NAMALWA (cell line): ENCODE results near the gene CDC45.

ENCODE experiments used
- DNase-seq: peaks from one replicate; pipeline ENCODE4 v3.0.0-alpha.2; 2015; ENCODE audit warnings: low spot score

The CDC45 gene

DNA sequence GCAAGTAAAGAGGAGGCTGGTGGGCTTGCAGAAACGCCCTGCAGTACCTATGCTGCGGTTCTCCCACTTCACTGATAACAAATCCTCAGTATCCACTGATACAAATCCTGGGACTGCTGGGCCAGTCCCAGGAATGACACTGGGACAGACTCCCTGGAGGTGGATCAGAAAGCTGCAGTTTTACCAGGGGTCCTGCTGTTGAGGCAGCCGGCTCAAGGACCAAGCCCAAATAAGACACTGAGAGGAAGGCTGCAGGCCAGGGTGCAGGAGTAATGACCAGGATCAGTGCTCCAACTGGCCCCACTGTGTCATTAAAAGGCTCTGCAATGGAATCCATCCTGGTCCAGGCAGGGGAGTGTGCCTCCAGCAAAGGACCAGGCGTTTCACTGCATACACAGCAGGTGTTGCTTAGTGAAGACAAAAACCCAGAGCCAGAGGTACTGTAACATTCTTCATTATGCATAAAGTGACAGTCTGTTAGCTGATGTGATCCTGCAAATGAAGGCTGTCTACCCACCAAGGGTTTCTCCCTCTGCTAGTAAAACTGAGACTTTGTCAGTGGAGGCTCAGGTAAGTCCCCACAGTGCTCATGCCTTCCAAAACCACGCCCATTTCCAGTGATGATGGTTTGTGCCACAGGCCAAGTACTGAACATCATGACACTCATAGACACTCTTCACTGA lies 30.8 kb upstream of the CDC45 start:
- DNase-seq: peak; percentile 26

DNA sequence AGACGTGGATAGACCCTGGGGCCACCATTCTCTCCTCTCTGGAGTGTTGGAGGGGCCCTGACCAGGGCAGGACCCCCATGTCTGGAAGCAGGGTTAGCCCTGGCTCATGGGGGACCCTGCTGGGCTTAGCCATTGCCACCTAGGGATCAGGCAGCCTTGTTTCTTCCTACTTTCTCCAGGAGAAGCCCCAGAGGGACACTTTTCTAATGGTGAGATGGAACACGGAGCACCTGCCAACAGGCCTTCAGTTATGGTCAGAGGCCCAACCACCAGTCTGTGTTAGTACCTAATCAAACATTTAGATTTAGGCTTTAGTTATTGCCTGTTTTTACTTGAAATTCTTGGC lies 30.3 kb upstream of the CDC45 start:
- DNase-seq: no peak

DNA sequence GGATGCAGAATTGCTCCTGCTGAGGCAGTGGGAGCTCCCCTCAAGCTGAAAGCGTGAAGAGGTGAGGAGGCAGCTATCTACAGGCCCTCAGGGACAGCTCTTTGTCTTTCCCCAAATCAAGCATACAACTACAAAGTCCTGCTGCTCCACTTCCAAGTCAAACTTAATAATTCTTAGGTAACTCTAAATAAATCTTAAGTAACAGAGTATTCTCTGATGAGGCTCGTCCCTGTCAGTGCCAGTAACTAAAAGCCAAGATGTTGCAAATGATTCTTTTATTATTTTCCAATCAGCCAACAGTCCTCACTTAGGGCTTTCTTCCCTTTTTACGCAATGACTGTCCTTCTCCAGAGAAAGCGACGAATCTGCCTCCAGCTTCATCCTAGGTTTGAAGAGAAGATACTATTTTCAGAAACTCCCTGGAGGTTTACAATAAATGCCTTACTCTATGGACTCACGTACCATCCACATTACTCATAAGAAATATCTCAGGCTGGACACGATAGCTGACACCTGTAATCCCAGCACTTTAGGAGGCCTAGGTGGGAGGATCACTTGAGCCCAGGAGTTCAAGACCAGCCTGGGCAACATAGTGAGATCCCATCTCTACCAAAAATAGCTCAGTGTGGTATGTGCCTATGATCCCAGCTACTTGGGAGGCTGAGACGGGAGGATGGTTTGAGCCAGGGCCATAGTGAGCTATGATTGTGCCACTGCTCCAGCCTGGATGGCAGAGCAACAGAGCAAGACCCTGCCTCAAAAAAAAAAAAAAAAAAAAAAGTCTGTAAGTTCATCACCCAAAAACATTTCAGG lies 29.2 kb upstream of the CDC45 start:
- no peak for DNase-seq

DNA sequence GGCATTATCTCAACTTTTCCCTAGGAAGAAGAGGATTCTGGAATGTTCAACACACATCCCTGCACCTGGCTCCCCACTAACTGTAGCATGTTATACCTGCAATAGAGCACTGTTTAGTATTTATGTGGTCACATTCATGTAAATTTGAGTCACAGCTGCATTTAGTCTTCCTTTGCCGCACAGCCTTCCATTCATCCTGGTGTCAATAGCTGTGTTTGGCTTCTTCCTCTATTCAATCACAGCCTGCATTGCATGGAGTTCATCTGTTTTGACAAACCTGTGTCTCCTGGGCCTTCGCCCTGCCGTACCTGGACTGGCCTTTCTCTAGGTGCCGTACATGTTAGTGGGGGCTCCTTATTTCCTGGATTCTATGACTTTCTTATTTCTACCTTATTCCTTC lies 28.1 kb upstream of the CDC45 start:
- DNase-seq: no peak

- DNase-seq: no peak
These were observed 26.0 kb upstream of the CDC45 start for GRCh38 chr22:19453718-19454117.

- DNase-seq: no peak
These were observed 25.6 kb upstream of the CDC45 start for GRCh38 chr22:19454156-19454555.

DNA sequence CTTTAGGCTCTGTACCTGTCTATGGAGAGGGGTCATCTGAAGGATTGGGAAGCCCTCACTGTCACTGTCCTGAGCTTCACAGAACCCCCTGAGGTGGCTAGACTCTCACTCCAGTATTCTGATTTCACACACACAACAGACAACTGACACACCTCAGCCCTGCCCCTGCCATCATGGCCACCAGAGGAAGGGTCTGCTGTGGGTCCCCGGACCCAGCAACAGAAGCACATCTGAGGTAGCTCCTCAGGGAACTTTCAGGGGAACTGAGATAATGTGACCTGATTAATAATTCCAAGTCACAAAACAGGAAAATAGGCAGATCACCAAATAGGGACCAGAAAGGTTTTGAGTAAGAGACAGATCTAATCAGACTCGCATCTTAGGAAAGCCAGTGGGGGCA lies 24.7 kb upstream of the CDC45 start:
- DNase-seq: no peak

- no peak for DNase-seq
These were observed 23.9 kb upstream of the CDC45 start for GRCh38 chr22:19455585-19456370.

DNA sequence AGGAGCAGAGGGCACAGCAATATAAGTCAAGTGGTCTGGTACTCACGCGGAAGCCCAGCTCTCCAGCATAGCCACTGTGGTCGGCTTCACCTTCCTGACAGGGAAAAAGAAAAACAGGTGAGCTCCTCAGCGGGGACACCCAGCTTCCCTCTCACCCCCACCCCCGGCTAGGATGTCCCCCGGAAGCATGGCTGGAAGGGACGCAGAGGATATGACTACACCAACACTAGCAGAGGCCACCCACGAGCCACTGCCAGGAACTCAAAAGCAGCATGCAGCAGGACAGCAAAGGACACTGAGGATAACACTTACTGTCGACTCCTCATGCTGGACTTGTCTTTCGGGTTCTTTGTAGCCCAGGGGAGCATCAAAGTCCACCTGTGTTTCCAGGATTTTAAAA lies 23.2 kb upstream of the CDC45 start:
- no peak for DNase-seq

DNA sequence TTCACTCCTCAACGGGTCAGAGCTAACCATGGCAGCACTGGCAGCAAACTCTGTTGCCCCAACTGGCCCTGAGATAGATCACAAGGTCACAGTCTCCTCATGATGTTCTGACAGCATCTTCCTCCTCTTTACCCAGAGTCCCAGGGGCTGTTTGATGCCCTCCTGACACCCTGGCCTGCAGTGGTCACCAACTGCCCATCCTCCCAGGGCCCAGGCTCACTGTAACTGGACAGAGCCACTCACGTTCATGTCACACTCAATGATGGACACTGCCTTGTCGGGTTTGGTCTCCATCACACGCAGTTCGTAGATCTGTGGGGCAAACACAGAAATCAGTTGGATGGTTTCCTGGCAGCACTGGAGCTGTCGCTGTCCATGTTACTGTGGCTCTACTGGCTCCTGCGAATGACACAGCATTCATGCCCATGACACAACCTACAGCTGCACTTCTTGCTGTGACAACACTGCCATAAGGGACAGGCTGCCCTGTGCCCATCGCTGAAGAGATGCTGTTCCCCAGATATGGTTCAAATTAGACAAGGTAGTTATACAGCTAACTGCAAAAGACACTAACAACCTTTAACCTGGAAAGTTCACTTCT lies 21.8 kb upstream of the CDC45 start:
- DNase-seq: no peak

DNA sequence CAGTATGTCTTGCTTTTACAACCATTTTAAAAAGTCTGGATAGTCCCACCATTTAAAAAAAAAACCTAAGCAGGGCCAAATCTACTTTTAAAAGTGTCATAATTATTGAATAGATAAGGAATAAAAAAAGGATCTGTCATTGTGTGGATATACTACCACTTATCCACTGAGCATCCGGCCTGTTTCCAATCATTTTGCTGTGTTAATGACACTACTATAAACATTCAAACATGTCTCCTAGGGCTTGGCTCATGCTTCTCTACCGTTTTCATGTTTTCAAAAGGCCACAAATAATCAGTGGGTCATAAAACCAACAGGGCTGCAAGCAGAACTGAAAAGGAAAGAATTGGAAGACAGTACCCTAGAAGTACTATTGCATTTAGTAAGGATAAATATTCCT lies 19.7 kb upstream of the CDC45 start:
- DNase-seq: no peak

DNA sequence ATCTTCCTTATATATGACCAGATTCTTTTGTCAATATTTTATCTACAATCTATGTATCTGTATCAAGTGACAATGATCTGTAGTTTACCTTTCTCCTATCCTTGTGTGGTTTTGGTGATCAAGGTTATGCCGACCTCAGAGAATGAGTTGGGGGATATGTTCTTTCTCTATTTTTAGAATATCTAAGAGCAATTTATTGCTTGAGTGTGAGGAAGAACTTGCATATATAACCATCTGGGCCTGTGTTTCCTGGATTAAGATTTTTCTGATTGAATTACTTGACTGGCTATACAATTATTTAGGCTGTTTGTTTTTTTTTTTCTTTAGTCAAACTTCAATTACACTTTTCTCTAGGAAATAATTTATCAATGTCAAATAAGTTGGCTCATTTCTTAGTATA lies 18.2 kb upstream of the CDC45 start:
- no peak for DNase-seq

GRCh38 chr22:19463008-19463407 lies 16.7 kb upstream of the CDC45 start:
- no peak for DNase-seq

- DNase-seq: no peak
These were observed 15.9 kb upstream of the CDC45 start for GRCh38 chr22:19463491-19464469.

- no peak for DNase-seq
These were observed 15.2 kb upstream of the CDC45 start for GRCh38 chr22:19464546-19464945.

DNA sequence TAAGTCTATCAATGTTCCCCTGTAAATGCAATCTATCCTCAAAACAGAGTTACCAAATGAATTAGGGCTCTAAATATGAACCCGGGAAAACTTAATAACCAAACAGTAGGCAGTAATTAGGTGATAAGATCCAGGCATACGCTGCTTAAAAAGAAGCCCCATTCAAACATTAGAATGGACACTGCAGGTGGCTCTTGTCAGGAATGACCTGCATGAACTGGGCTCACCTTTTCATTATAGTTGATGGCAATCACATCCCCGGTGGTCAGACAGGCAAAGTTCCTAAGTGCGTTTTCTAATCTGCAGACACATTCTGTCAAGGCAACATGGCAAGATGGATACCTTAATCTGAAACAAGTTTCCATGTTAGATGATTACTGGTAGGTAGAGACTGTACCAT lies 14.7 kb upstream of the CDC45 start:
- no peak for DNase-seq

DNA sequence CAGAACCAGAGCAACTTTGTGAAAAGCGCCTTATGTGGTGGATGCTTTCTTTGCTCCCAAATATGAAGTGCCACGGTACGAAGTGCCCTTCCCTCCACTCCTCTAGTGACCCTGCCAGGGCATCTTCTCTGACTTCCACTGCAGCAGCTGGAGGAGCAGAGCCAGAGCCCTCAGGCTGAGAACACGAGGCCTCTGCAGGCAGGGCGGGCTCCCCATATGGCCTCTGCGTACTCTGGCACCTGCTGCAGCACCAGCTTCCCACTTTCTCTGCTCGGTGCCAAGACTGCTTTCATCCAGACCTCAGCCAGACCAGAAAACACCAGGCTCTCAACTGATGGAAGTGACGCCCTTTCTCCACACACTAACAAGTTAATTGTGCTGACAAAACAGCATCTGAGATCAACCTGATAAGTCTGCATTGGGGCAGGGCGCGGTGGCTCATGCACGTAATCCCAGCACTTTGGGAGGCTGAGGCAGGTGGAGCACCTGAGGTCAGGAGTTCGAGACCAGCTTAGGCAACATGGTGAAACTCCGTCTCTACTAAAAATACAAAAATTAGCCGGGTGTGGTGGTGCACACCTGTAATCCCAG lies 13.5 kb upstream of the CDC45 start:
- no peak for DNase-seq

DNA sequence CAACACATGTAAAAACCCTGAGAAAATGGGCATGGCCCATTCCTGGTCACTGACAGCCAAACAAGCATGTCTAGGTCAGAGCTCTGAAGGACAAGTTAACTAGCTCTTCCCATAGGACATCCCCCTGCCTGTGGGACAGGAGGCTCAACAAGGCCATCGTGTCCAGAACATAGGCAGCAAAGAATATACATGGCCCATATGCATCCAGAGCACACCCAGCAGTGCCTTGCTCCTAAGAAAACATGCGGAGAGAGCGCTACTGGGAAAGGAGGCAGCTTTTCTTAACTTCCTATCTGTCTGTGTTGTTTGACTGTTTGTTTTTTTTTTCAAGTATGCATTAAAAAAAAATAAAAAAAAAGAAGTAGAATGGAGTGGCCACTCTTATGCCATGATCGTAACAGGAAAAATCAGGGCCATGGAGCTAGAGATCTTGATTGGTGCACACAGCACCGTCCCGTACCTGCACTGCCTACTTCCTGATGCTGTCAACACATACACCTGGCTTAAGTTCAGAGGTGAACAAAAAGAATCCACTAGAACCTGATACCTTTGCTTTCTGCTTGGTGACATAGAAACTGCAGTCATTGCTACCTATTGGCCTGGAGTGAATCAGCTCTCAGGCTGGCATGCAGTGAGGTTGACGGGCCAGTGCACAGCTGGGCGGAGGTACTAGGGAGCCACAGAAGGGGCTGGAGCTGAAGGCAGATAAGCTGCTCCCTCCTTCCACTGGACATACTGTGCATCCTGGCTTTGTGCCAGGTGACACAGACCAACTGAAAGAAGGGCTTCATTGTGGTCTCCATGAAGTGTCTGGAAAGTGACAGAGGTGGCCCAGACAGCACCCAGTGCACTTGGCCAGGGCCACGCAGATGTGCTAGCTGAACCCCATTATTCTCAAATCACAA lies 12.6 kb upstream of the CDC45 start:
- no peak for DNase-seq

GRCh38 chr22:19467912-19468311 lies 11.8 kb upstream of the CDC45 start:
- no peak for DNase-seq

DNA sequence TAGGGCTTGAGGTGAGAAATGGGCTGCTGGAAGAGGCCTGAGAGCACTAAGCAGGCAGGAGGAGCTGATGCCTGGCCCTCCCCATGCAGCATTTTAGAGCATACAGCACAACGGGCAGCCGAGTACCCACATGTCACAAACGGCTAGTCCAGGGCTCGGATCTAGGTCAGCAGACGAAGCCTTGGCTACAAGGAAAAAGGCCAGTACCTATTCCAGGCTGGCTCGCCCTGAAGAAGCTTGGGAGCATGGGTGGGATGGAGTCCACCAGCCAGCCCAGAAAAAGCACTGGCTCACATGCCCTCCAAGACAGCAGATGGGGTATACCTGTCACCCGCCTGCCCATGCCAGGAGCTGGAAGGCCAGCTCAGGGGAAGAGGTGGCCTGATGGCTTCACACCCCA lies 10.3 kb upstream of the CDC45 start:
- no peak for DNase-seq
